Astrocyte (in vitro differentiated cells and primary cell): Measurements from ENCODE around the gene KRTAP21-2.

Source experiments
- CTCF ChIP-seq: IDR thresholded peaks from 2 replicates; pipeline ENCODE4 v1.5.1; 2011; ENCODE audit warnings: low read depth, mild to moderate bottlenecking, inconsistent platforms, low read length, moderate library complexity; ENCODE audit not compliant: insufficient read depth
- EZH2 ChIP-seq: IDR thresholded peaks from 2 replicates; pipeline ENCODE4 v1.6.1; 2012; ENCODE audit warnings: mild to moderate bottlenecking, low read length, inconsistent platforms; ENCODE audit not compliant: insufficient read depth

GRCh38 chr21:30726726-30727125, 20.3 kb downstream of the KRTAP21-2 start:
- TF ChIP-seq EZH2 (no peak), CTCF (no peak)
